Endodermal cell (in vitro differentiated cells): ENCODE data around the gene HECTD3. TPM values are rescaled to one million over a fixed set of nuclear protein-coding genes. Genes with fewer than 3 reads are reported as not detected.
A peak's percentile ranks its signal among the peaks of the same experiment; 100 is the strongest.
"Not testable (repeated sequence)": the region's sequence is repeated elsewhere in the genome, so short reads cannot be mapped to it uniquely, and the experiment has no call there.

Experiments used
- DNase-seq: peaks from one replicate; pipeline ENCODE4 v3.0.0-alpha.2; 2017
- H3K27ac ChIP-seq: 2 replicates; pipeline ENCODE4 v1.5.1; 2013; ENCODE audit warnings: mild to moderate bottlenecking, low read depth, low read length, moderate library complexity
- H3K27me3 ChIP-seq: 2 replicates; pipeline ENCODE4 v1.6.1; 2013; ENCODE audit warnings: mild to moderate bottlenecking, low read length, moderate library complexity; ENCODE audit not compliant: insufficient read depth, control insufficient read depth, poor library complexity, severe bottlenecking
- H3K36me3 ChIP-seq: 2 replicates; pipeline ENCODE4 v1.7.0; 2013; ENCODE audit warnings: mild to moderate bottlenecking, low read length, moderate library complexity; ENCODE audit not compliant: control insufficient read depth, insufficient read depth
- H3K4me1 ChIP-seq: one replicate; pipeline ENCODE4 v1.7.0; 2013; ENCODE audit warnings: low read length; ENCODE audit not compliant: control insufficient read depth, insufficient read depth
- H3K4me3 ChIP-seq: 2 replicates; pipeline ENCODE4 v1.5.1; 2013; ENCODE audit warnings: mild to moderate bottlenecking, low read length, moderate library complexity
- H3K9ac ChIP-seq: 2 replicates; pipeline ENCODE4 v1.6.1; 2013; ENCODE audit warnings: mild to moderate bottlenecking, low read length, moderate library complexity; ENCODE audit not compliant: poor library complexity, severe bottlenecking; ENCODE audit errors: extremely low read depth
- H3K9me3 ChIP-seq: 2 replicates; pipeline ENCODE4 v1.6.1; 2013; ENCODE audit warnings: mild to moderate bottlenecking, low read length, moderate library complexity; ENCODE audit not compliant: control insufficient read depth
- H3K27ac Mint-ChIP-seq: 2 replicates; pipeline ENCODE4 v1.8.0; 2020; ENCODE audit warnings: mixed read lengths
- H3K27me3 Mint-ChIP-seq: 2 replicates; pipeline ENCODE4 v1.8.0; 2021; ENCODE audit warnings: mild to moderate bottlenecking, mixed read lengths; ENCODE audit not compliant: insufficient read depth
- H3K36me3 Mint-ChIP-seq: 2 replicates; pipeline ENCODE4 v1.8.0; 2020; ENCODE audit warnings: low read depth, mixed read lengths
- H3K4me1 Mint-ChIP-seq: 2 replicates; pipeline ENCODE4 v1.8.0; 2020; ENCODE audit warnings: mixed read lengths
- H3K4me3 Mint-ChIP-seq: 2 replicates; pipeline ENCODE4 v1.8.0; 2020; ENCODE audit warnings: mild to moderate bottlenecking, moderate library complexity, mixed read lengths
- H3K9me3 Mint-ChIP-seq: 2 replicates; pipeline ENCODE4 v1.8.0; 2020; ENCODE audit warnings: mild to moderate bottlenecking, mixed read lengths
- CTCF ChIP-seq: fragments of 200-600 bp; sonication (generic); conservative IDR thresholded peaks from 2 replicates; pipeline ENCODE4 v1.5.0; 2021; ENCODE audit warnings: antibody characterized with exemption, mild to moderate bottlenecking
- WGBS, 2 experiments: methylation state at CpG; one replicate each; pipeline versions ENCODE4 v1.1.5 to v1.1.7; 2013; ENCODE audit warnings: missing lambda C conversion rate in 2 of 2, mixed read lengths in 1 of 2; ENCODE audit not compliant: insufficient coverage in 1 of 2, insufficient read length in 1 of 2; 5-methylcytosine and 5-hydroxymethylcytosine counted together
- total RNA-seq, 2 donors: library from RNA; stranded (reverse); fragmentation: NEBNext Ultra II Directional in 1 of 2; extraction: Animal tissue kit (Norgen Biotek cat#: 25700) in 1 of 2; gene quantifications; 2 replicates in 1 of 2; 3 replicates in 1 of 2; pipeline ENCODE4 v1.2.1, GENCODE V29; 2021

The HECTD3 gene
- total RNA-seq, 2 donors from 2014 or later: 33.2 to 43.7 TPM

GRCh38 chr1:45004281-45004920 is 6.7 kb downstream of the HECTD3 start:
- Histone ChIP-seq H3K4me3 (no peak overlapping the region), H3K36me3 (peaks cover 48% of the 10 kb centered on the region), H3K9me3 (no peaks in the 10 kb centered on the region), H3K27me3 (no peaks in the 10 kb centered on the region), H3K27ac (no peak overlapping the region), H3K4me1 (no peaks in the 10 kb centered on the region), H3K9ac (no peak overlapping the region)
- Mint-ChIP-seq H3K4me3 (no peak overlapping the region), H3K4me1 (peaks cover 2% of the 10 kb centered on the region), H3K36me3 (peaks cover 60% of the 10 kb centered on the region), H3K9me3 (no peaks in the 10 kb centered on the region), H3K27me3 (no peaks in the 10 kb centered on the region), H3K27ac (no peak overlapping the region)
- no peak for TF ChIP-seq CTCF
- no peak for DNase-seq
- 90 to 98% methylated on average over 7 of the region's 7 CpGs for WGBS, 2 experiments

DNA sequence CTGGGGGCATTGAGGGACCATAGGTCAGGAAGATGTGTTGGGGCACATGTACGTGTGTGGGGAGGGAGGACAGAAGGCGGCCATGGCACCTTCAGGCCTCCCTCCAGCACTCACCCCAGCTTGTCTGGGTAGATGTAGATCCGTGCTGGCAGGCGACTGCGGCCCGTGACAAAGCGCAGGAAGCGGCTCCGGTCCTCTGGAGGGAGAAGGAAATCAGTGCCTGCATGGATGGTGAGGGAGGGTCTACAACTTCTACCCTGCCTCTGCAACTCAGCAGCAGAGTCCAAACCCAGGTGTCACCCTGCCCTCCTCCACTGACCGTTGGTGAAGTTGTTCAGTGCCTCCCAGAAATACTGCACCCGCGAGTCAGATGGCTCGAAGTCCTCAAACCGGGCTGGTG is 7.4 kb downstream of the HECTD3 start:
- Histone ChIP-seq H3K9ac (no peak overlapping the region), H3K4me1 (no peaks in the 10 kb centered on the region), H3K27ac (no peak overlapping the region), H3K36me3 (peaks cover 41% of the 10 kb centered on the region), H3K9me3 (no peaks in the 10 kb centered on the region), H3K4me3 (no peak overlapping the region), H3K27me3 (no peaks in the 10 kb centered on the region)
- no peak for TF ChIP-seq CTCF
- H3K4me3 Mint-ChIP-seq: no peak overlapping the region
- peaks cover 2% of the 10 kb centered on the region for H3K4me1 Mint-ChIP-seq
- H3K36me3 Mint-ChIP-seq: peaks cover 53% of the 10 kb centered on the region
- H3K9me3 Mint-ChIP-seq: no peaks in the 10 kb centered on the region
- 91 to 97% methylated on average over 3 to 14 of the region's 14 CpGs for WGBS, 2 experiments
- H3K27ac Mint-ChIP-seq: no peak overlapping the region
- no peaks in the 10 kb centered on the region for H3K27me3 Mint-ChIP-seq
- no peak for DNase-seq

GRCh38 chr1:45002650-45003645 is 8.2 kb downstream of the HECTD3 start:
- Mint-ChIP-seq H3K4me1 (peaks cover 2% of the 10 kb centered on the region), H3K27ac (no peak overlapping the region), H3K27me3 (no peaks in the 10 kb centered on the region), H3K36me3 (peaks cover 46% of the 10 kb centered on the region), H3K9me3 (no peaks in the 10 kb centered on the region), H3K4me3 (no peak overlapping the region)
- Histone ChIP-seq H3K36me3 (peaks cover 34% of the 10 kb centered on the region), H3K27me3 (no peaks in the 10 kb centered on the region), H3K4me1 (no peaks in the 10 kb centered on the region), H3K27ac (no peak overlapping the region), H3K4me3 (no peak overlapping the region), H3K9me3 (no peaks in the 10 kb centered on the region), H3K9ac (no peak overlapping the region)
- TF ChIP-seq CTCF: no peak
- no peak for DNase-seq
- WGBS, 2 experiments: 95% methylated on average over 16 to 17 of the region's 17 CpGs

GRCh38 chr1:45001576-45001975 is 9.5 kb downstream of the HECTD3 start:
- not testable (repeated sequence) for H3K9me3 Mint-ChIP-seq, H3K27me3 ChIP-seq, H3K27me3 Mint-ChIP-seq, H3K4me1 ChIP-seq, H3K4me3 Mint-ChIP-seq, H3K27ac ChIP-seq, H3K4me3 ChIP-seq, H3K9me3 ChIP-seq, DNase-seq, H3K9ac ChIP-seq, H3K4me1 Mint-ChIP-seq
- H3K36me3 Mint-ChIP-seq: peaks cover 33% of the 10 kb centered on the region
- H3K27ac Mint-ChIP-seq: peak overlapping the region; percentile 30
- 93 to 98% methylated on average over 7 to 8 of the region's 8 CpGs for WGBS, 2 experiments
- H3K36me3 ChIP-seq: peaks cover 20% of the 10 kb centered on the region
